Measurements from ENCODE around the gene ARID3C. TPM values are rescaled to one million over a fixed set of nuclear protein-coding genes. Genes with fewer than 3 reads are reported as not detected.

ARID3C gene
- total and polyA plus RNA-seq, 2 experiments from 2014 or later: 0.49 TPM; not detected in 1

DNA sequence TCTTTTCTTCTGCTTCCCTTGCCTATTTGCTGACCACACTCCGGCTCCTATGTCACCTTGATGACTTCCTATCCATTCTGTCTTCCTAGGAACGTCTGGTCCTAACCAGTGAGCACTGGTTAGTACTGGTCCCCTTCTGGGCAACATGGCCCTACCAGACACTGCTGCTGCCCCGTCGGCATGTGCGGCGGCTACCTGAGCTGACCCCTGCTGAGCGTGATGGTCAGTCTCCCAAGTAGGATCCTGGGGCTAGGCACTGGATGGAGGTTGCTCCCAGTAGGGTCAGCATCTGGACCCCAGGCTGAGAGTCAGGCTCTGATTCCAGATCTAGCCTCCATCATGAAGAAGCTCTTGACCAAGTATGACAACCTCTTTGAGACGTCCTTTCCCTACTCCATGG is 19.8 kb upstream of the ARID3C start:
- Histone ChIP-seq H3K4me1 (ENCODE audit: insufficient read depth) (peaks cover 40% of the 10 kb centered on the region), H3K79me2 (replicated peaks; ENCODE audit: insufficient read depth) (peaks cover 6% of the 10 kb centered on the region), H3K27me3 (ENCODE audit: insufficient read depth) (no peaks in the 10 kb centered on the region), H3F3A (replicated peaks; ENCODE audit: low read depth) (peaks cover 12% of the 10 kb centered on the region; the same call in 1 of the 2 replicates), H4K20me1 (replicated peaks; ENCODE audit: insufficient read depth) (no peaks in the 10 kb centered on the region; the same call in none of the 2 replicates), H3K4me3 (no peak overlapping the region), H3K27ac (ENCODE audit: low read depth) (no peak overlapping the region), H2AFZ (no peak overlapping the region), H3K4me2 (no peak overlapping the region), H3K9me2 (ENCODE audit: insufficient read depth) (no peaks in the 10 kb centered on the region), H3K36me3 (ENCODE audit: insufficient read depth) (peaks cover 3% of the 10 kb centered on the region; the same call in 1 of the 2 replicates)
- H3K36me3 Mint-ChIP-seq (ENCODE audit: low read depth): peaks cover 26% of the 10 kb centered on the region
- peaks cover 9% of the 10 kb centered on the region for H3K27me3 Mint-ChIP-seq (ENCODE audit: insufficient read depth, low read depth, poor library complexity)
- peak overlapping the region; percentile 19; the same call in 1 of the 3 replicates for H3K4me3 Mint-ChIP-seq
- DNase-seq (ENCODE audit: low spot score) (no peak), ATAC-seq (no peak)
- peaks cover 55% of the 10 kb centered on the region for H3K4me1 Mint-ChIP-seq
- TF ChIP-seq CREB1 (CRISPR knock-in tag; IDR thresholded peaks at IDR 0.05; ENCODE audit: low read depth): no peak
- TF ChIP-seq, protein P1, sequence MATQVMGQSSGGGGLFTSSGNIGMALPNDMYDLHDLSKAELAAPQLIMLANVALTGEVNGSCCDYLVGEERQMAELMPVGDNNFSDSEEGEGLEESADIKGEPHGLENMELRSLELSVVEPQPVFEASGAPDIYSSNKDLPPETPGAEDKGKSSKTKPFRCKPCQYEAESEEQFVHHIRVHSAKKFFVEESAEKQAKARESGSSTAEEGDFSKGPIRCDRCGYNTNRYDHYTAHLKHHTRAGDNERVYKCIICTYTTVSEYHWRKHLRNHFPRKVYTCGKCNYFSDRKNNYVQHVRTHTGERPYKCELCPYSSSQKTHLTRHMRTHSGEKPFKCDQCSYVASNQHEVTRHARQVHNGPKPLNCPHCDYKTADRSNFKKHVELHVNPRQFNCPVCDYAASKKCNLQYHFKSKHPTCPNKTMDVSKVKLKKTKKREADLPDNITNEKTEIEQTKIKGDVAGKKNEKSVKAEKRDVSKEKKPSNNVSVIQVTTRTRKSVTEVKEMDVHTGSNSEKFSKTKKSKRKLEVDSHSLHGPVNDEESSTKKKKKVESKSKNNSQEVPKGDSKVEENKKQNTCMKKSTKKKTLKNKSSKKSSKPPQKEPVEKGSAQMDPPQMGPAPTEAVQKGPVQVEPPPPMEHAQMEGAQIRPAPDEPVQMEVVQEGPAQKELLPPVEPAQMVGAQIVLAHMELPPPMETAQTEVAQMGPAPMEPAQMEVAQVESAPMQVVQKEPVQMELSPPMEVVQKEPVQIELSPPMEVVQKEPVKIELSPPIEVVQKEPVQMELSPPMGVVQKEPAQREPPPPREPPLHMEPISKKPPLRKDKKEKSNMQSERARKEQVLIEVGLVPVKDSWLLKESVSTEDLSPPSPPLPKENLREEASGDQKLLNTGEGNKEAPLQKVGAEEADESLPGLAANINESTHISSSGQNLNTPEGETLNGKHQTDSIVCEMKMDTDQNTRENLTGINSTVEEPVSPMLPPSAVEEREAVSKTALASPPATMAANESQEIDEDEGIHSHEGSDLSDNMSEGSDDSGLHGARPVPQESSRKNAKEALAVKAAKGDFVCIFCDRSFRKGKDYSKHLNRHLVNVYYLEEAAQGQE (IDR thresholded peaks at IDR 0.05; ENCODE audit: unreplicated experiment): no peak
- TF ChIP-seq EZH2 (IDR thresholded peaks at IDR 0.05; ENCODE audit: low read depth, unreplicated experiment): no peak
- TF ChIP-seq ZNF331 (CRISPR knock-in tag; IDR thresholded peaks at IDR 0.05; ENCODE audit: low read depth): no peak
- TF ChIP-seq ZNF462 (CRISPR knock-in tag; IDR thresholded peaks at IDR 0.05): no peak
- no peak for TF ChIP-seq NANOG (IDR thresholded peaks at IDR 0.05; ENCODE audit: borderline replicate concordance)
- TF ChIP-seq JUNB (IDR thresholded peaks at IDR 0.05; ENCODE audit: unreplicated experiment): no peak
- TF ChIP-seq ZNF114 (CRISPR knock-in tag; IDR thresholded peaks at IDR 0.05): no peak
- TF ChIP-seq STAT1 (IDR thresholded peaks at IDR 0.05; ENCODE audit: unreplicated experiment): no peak
- TF ChIP-seq, protein P2, sequence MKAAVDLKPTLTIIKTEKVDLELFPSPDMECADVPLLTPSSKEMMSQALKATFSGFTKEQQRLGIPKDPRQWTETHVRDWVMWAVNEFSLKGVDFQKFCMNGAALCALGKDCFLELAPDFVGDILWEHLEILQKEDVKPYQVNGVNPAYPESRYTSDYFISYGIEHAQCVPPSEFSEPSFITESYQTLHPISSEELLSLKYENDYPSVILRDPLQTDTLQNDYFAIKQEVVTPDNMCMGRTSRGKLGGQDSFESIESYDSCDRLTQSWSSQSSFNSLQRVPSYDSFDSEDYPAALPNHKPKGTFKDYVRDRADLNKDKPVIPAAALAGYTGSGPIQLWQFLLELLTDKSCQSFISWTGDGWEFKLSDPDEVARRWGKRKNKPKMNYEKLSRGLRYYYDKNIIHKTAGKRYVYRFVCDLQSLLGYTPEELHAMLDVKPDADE (IDR thresholded peaks at IDR 0.05): no peak
- TF ChIP-seq CTCF (conservative IDR thresholded peaks at IDR 0.05; ENCODE audit: low read depth in 2 of 2): no peak
- TF ChIP-seq EZH2phosphoT487 (IDR thresholded peaks at IDR 0.05; ENCODE audit: unreplicated experiment): no peak
- TF ChIP-seq POLR2AphosphoS5 (IDR thresholded peaks at IDR 0.05; ENCODE audit: low read depth): no peak
- H3K9me3 Mint-ChIP-seq: no peaks in the 10 kb centered on the region; the same call in 2 of the 3 replicates
- no peak overlapping the region for H3K27ac Mint-ChIP-seq

All from GM23338 (cell line).